ENCODE measurements around the gene PDPK1.
"Not testable (repeated sequence)": the region's sequence is repeated elsewhere in the genome, so short reads cannot be mapped to it uniquely, and the experiment has no call there.

The PDPK1 gene

GRCh38 chr16:2550283-2550878 is 12.6 kb downstream of the PDPK1 start:
- not testable (repeated sequence) for DNase-seq

DNA sequence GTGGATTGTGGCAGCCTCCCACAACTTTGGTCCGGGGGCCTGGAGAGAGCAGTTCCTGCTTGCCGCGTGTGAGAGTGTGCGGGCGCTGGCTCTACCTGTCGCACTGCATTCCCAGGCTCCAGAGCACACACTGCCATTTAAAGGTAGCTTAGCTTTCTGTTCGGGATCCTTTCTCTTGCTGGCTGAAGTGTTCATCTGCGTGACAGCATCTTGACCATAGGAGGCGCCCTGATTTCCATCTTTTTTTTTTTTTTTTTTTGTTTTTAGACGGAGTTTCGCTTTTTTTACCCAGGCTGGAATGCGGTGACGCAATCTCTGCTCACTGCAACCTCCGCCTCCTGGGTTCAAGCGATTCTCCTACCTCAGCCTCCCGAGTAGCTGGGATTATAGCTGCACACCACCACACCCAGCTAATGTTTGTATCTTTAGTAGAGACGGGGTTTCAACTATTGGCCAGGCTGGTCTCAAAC is 13.6 kb downstream of the PDPK1 start:
- DNase-seq = not testable (repeated sequence)

- DNase-seq = not testable (repeated sequence)
These were observed 17.0 kb downstream of the PDPK1 start for GRCh38 chr16:2554709-2555425.

DNA sequence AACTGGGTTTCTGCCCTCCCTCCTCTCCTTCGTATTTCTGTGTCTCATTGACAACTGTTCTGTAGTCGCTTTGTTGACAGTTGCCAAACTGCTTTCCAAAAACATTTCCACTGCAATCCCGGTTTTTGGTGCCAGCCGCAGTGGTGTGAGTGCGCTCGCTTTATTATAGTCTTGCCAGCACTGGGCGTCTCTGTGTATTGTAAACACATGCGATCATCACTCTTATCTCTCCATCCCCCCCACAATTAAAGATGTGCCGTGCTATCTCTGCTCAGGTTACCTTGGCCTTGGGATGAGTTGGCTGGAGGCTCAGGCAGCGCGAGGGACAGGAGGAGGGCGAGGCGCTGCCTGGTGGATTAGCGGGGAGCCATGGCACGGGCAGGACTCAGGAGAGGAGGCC is 19.3 kb downstream of the PDPK1 start:
- not testable (repeated sequence) for DNase-seq

DNA sequence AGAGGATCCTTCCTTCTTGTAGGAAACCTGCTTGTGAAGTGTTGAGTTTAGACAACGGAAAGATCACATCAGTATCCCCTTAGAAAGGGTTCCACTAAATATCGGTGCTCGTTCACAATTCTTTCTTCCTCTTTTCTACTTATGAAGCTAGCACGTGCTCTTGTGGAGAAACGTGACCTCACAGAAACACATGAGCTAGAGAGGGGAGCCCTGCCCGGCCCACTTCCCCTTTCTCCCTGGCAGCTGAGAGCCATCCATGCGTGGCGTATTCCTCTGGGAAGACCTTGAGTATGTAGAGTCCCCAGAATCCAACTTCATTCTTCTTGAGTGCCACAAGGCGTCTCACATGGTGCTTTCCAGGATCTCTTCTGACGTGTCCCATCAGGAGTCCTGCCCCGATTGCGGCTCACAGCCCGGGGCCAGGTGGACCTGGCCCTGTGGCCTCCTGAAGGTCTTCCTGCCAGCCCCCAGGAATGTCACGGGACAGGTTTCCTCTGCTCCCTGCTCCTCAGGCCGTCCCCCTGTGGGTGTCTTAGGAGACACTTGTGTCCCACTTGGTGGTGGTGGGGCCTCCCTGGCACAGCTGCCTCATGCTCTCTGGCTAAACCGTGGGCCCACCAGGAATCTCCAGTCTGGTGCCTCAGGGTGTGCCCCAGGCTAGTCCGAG is 22.4 kb downstream of the PDPK1 start:
- DNase-seq = not testable (repeated sequence)

DNA sequence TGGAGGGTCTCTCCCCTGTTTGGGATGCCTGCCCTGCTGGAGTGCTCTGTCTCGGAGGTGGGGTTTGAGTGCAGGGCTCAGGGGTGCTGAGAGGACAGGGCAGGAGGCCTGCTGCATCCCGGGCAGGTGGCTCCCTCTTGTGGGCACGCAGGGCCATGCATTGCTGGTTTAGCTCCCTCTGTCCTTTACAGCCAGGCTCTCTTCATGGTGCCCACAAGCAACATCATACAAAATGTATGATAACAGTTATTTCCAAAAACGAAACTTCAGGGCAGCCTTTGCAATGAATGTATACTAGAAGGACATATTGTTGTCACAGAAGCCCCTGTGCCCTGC is 22.9 kb downstream of the PDPK1 start:
- peak; percentile 68 for DNase-seq

DNA sequence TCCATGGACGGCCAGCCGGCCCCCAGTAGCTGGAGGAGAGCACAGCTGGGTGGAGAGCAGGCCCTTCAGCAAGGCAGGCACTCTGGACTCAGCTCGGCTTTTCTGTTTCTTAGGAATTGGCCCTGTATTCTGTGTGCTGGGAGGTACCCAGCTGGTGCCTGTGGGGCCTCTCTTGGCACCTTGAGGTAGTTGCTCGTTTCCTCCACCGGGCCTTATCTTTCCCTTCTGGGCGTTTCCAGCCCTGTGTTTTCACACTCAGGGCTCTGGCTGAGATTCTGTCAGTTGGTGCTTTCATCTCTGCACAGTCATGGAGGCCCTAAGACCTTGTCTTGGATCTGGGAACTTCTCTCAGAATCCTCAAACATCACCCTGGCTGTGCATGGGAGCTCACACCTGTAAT is 29.7 kb downstream of the PDPK1 start:
- DNase-seq = not testable (repeated sequence)

DNA sequence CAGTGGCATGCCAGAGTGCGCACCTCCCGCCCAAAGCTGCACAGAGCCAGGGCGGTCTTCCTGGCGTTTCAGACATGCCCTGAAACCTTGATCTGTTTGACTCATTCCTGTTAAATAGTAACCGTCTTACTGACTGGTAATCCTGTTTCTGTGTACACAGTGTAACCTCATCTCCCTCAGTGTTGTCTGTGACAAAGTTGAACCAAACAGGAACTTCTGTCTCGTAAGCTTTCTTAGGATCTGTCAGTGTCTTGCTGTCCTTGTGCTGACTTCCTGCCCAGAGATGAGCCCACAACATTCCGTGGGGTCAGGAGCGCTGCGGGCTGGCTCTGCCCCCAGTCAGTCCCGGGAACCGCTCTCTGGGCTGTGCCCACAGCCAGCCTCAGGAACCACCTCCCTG is 30.8 kb downstream of the PDPK1 start:
- not testable (repeated sequence) for DNase-seq

DNA sequence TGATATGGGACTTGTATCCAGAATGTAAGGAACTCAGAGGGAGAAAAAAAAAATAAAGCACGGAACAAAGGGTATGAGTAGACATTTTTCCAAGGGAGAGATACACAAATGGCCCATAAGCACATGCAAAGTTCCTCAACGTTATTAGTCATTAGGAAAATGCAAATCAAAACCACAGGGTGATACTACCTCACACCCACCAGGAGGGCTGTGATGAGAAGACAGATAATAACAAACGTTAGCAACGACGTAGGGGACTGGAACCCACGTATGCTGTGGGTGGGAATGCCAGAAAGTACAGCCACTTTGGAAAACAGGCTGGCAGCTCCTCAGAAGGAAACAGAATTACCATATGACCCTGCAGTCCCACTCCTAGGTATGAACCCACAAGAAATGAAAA is 34.9 kb downstream of the PDPK1 start:
- not testable (repeated sequence) for DNase-seq

DNA sequence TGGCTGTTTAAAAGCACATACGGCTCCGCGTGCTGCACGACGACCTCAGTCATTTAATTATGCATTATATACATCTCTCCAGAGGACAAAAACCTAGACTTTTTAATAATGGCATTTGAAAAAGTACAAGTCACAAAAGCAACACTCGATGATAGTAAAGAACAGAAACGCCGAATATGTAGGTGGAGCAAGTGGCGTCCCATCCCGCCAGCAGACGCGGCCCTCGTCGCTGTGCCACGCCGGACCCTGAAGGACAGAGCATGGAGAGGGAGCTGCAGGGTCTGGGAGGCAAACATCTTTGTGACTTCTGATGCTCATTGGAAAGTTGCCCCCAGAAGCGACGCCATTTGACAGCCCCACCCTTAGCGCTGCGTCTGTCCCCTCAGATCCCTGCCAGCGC is 38.0 kb downstream of the PDPK1 start:
- DNase-seq = not testable (repeated sequence)

DNA sequence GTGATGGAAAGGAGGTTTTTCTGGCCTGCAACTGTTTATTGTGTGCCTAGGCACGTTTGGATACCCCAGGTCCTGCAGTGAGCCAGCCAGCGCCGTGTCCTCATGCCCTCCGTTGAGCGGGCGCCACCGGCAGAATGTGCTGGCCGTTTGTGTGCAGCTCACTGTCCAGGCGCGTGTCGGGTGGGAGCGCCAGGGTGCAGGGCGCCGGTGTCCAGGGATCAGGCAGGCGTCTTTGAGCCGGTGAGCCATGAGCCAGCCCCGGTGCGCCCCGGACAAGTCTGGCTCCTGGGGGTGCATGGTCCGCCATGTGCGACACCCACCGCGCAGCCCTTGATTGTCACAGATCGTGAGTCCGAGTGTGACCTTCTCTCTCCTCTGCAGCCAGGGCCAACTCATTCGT is 39.2 kb downstream of the PDPK1 start:
- DNase-seq = not testable (repeated sequence)

DNA sequence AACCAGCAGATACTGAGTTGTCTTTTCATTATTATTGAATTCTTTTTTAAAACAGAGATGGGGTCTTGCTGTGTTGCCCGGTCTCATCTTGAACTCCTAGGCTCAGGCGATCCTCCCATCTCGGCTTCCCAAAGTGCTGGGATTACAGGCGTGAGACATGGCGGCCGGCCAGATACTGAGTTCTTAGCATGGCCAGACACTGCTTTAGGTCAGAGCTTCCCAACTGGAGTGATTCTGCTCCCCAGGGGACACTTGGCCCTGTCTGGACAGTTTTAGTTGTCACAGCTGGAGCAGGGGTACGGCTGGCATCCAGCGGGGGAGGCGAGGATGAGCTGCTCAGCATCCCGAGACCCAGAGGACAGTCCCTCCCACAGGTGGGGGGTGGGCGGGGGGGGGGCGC is 41.1 kb downstream of the PDPK1 start:
- DNase-seq = not testable (repeated sequence)

DNA sequence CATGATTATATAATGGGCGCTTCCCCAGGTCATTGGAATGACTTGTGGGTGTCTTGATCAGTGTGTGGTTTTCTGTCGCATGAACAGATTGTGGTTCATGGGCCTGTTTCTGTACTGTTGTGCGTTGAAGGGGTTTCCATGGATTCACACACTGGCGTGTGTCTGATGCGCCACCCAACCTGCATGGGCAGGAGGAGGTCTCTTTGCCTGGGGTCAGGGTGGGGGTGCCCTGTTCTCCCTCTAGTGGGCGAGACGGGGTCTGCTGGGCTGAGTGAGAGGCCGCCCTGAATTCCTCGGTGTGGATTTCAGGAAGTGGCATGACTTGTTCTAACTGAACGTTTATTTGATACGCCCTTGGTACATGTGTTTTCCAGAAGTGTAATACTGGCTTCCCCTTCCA is 42.3 kb downstream of the PDPK1 start:
- not testable (repeated sequence) for DNase-seq

GRCh38 chr16:2580818-2581217 is 43.0 kb downstream of the PDPK1 start:
- not testable (repeated sequence) for DNase-seq

- DNase-seq = no peak
These were observed 47.2 kb downstream of the PDPK1 start for GRCh38 chr16:2584729-2585650.

DNA sequence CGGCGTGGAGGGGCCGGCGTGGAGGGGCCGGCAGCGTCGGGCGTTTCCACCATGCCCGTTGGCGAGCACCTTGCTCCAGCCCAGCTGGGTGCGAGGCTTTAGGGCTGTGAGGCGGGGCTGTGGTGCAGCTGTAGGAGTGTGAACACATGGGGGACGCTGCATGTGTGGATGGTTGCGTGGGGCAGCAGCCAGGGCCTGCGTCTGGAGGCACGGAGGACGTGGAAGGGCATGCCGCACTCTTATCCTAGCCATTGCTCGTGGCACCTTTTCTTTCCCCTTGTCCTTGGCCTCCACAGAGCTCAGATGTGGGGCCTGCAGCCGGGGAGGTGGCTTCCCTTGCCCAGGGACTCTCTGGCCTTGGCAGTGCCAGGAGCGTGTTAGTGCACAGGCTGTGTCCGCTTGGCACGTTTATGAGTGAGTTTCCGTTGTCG is 47.8 kb downstream of the PDPK1 start:
- no peak for DNase-seq

DNA sequence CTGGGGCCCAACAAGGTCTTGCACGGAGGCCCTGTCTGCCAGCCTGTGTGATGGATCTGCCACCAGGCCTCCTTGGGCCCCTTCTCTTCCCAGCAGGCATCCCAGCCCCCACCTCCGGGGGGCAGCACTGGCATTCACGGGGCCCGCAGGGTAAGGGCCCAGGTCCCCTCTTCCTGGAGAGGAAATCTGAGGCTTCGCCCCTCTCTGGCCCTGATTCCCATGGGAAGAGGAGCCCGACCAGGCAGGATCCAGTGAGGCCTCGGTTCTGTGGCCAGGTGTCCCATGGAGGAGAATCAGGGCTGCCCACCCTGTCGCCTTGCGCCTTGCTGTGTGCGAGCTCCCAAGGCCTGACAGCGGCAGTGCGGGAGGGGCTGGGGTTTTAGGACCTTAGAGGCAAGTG is 48.4 kb downstream of the PDPK1 start:
- DNase-seq = no peak

- DNase-seq = no peak
These were observed 49.2 kb downstream of the PDPK1 start for GRCh38 chr16:2586901-2587480.

- no peak for DNase-seq
These were observed 50.2 kb downstream of the PDPK1 start for GRCh38 chr16:2587891-2588565.

- no peak for DNase-seq
These were observed 53.8 kb downstream of the PDPK1 start for GRCh38 chr16:2591476-2592240.

- DNase-seq = no peak
These were observed 55.0 kb downstream of the PDPK1 start for GRCh38 chr16:2592786-2593185.

All from CD4-positive, alpha-beta T cell treated with Interleukin-4 for 4 hours (primary cell).